Ecto neural progenitor cell (in vitro differentiated cells): ENCODE measurements around the gene FAM236C.
"Not testable (repeated sequence)": the region's sequence is repeated elsewhere in the genome, so short reads cannot be mapped to it uniquely, and the experiment has no call there.

ENCODE experiments used
- DNase-seq: peaks from one replicate; pipeline ENCODE4 v3.0.0-alpha.2; 2018; ENCODE audit warnings: low spot score

FAM236C gene

GRCh38 chrX:72912315-72912714 lies at the start of gene FAM236C:
Gene FAM236C, plus strand, starts transcription at chrX:72912615. Its CDS starts 100 bp downstream, at chrX:72912715.
- not testable (repeated sequence) for DNase-seq

- not testable (repeated sequence) for DNase-seq
Observed at GRCh38 chrX:72882898-72883297, 29.5 kb upstream of the FAM236C start.

- DNase-seq, result not testable (repeated sequence)
Observed at GRCh38 chrX:72889740-72890139, 22.7 kb upstream of the FAM236C start.

DNA sequence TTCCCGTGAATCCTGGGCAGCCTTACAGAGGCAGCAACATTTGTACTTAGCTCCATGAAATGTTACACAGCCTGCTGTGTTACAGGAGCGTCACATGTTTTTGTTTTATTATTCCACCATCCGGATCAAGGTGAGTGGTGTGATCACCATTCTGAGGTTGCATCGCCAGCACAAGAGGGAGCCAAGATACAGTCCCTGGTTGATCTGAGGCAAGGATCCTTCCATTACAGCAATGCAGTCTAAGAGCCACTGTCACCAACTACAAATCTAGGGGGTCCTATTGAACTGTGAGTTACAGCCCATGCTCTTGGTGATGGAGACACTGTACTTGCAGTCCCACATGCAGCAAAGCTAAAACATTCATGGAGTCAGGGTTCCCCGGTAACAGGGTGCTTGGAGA lies 3.7 kb downstream of the FAM236C start:
- not testable (repeated sequence) for DNase-seq

- DNase-seq, result not testable (repeated sequence)
Observed at GRCh38 chrX:72932283-72932682, 19.9 kb downstream of the FAM236C start.

DNA sequence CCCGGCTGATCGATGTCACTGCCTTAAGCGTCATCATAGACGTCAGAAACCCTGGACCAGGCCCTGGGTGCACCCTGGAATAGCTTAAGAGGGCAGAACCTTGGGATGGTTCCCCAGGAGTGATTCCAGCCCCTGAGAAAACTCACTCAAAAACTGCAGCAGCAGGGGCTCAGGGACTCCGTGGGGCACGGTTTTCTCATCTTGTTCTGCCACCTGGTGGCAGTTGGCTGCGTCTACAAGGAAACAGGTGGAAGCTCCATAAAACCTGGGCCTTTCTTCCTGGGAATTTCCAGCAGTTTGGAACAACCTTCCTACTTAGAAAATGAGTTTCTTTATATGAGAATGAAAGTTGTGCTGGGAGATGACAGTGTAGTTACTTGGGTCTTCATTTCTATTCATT lies 24.0 kb downstream of the FAM236C start:
- not testable (repeated sequence) for DNase-seq

DNA sequence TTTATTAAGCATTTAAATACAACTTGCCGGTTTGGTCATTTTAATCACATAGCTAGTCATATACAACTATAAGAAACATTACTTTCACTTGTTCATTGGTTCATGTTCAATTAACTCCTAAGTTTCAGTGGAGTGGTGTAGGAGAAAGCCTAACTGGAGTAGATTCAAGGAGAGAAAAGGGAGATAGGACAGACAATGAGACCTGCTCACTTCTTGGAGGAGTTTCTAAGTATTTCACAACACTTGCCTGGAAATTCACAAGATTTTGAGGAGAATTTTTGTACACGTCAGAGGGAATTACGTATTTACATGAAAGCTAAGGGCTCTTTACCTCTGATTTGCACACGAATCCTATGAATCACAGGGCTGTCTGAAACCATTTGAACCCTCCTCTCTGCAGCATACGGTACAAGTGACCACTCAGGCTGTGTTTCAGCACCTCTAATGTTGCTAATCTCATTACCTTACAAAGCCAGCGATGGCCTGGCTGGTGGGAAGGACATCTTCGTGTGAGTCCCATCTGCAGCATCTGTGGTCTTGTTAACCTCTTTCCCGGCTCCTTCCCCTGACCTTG lies 24.6 kb downstream of the FAM236C start:
- not testable (repeated sequence) for DNase-seq

GRCh38 chrX:72937906-72938305 lies 25.5 kb downstream of the FAM236C start, which contains the start of gene FAM236A:
Gene FAM236A, plus strand, starts transcription at chrX:72938206. Its CDS starts 57 bp downstream, at chrX:72938263.
- not testable (repeated sequence) for DNase-seq

GRCh38 chrX:72942272-72942671 lies 29.9 kb downstream of the FAM236C start:
- not testable (repeated sequence) for DNase-seq

DNA sequence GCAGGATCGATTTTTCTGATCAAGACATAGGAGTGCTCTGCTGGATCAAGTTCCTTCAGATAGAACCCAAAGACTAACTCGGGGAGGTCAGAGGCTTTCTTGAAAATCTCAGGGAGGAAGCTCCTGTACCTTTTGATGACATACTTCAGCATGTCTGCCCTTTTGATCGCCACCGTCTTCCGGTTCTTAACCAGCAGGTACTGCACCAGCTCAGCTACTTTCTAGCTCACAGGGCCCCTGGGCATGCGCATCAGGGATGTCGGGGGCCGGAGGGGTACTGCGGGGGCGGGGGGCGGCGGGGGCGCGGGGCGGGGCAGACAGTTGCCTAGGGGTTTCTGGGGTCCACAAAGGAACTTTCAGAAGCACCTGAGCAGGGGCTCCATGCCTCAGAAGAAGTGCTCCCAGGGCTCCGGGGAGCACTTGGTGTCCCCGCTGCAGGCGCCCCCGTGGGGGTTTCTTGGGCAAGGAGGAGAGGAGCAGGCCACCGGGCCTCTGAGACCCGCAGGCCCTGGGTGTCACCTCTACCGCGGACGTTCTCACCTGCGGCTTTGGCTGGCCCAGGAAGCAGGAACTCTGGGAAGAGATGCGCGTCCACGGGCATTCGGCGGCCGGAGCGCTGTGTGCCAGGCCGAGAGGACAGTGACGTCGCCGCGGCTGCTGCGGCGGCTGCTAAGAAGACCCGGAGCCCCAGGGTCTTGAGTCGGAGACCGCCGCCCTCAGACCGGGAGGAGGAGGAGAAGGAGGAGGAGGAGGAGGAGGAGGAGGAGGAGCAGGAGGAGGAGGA lies 30.8 kb downstream of the FAM236C start:
- not testable (repeated sequence) for DNase-seq

GRCh38 chrX:72943819-72944169 lies 31.4 kb downstream of the FAM236C start, which contains the start of gene DMRTC1:
Gene DMRTC1, minus strand, starts transcription at chrX:72943837. Its CDS starts 68,143 bp downstream, at chrX:72875694.
- DNase-seq, result not testable (repeated sequence)

- DNase-seq, result not testable (repeated sequence)
Observed at GRCh38 chrX:72959971-72960370, 47.6 kb downstream of the FAM236C start.
